HEK293 (cell line): ENCODE results near the gene LLGL1.
A peak's percentile ranks its signal among the peaks of the same experiment; 100 is the strongest.

Source experiments
- CTCF ChIA-PET: fragments of 350-600 bp; formaldehyde crosslinking; extraction: SDS; loops from one replicate; lab custom pipeline; 2021; ENCODE audit warnings: antibody characterized with exemption; lab: Yijun Ruan, JAX
- POLR2A ChIA-PET: fragments of 300-600 bp; formaldehyde crosslinking; extraction: SDS; loops from one replicate; lab custom pipeline; 2020; ENCODE audit warnings: antibody characterized with exemption, inconsistent platforms; lab: Yijun Ruan, JAX
- H3K27ac ChIP-seq: fragments of 200-500 bp; sonication (Bioruptor generic); 2 replicates; pipeline ENCODE4 v1.5.1; 2014; ENCODE audit warnings: low read depth, low read length, control low read depth, inconsistent platforms; ENCODE audit errors: extremely low read depth
- H3K36me3 ChIP-seq, 2 experiments: fragments of 200-500 bp in 1 of 2; sonication (Bioruptor generic) in 1 of 2; 1 replicate in 1 of 2; 2 replicates in 1 of 2; pipeline ENCODE4 v1.5.1; 2014 to 2017; ENCODE audit warnings: inconsistent platforms in 2 of 2, low read length in 2 of 2; ENCODE audit not compliant: control insufficient read depth in 2 of 2, insufficient read depth in 1 of 2
- H3K4me1 ChIP-seq: fragments of 200-500 bp; sonication (Bioruptor generic); 2 replicates; pipeline ENCODE4 v1.5.1; 2014; ENCODE audit warnings: mild to moderate bottlenecking, low read length, inconsistent platforms; ENCODE audit not compliant: control insufficient read depth, insufficient read depth
- H3K4me3 ChIP-seq: 2 replicates; pipeline ENCODE4 v1.5.1; 2011; ENCODE audit warnings: low read depth, mild to moderate bottlenecking, control low read depth, low read length, moderate library complexity
- H3K9me3 ChIP-seq: fragments of 200-500 bp; sonication (Bioruptor generic); 2 replicates; pipeline ENCODE4 v1.5.1; 2014; ENCODE audit warnings: low read depth, low read length, inconsistent platforms; ENCODE audit not compliant: control insufficient read depth, insufficient read depth
- EGR2 ChIP-seq: fragments of 450-650 bp; formaldehyde crosslinking; IDR thresholded peaks from 2 replicates; pipeline ENCODE4 v1.5.1; 2016; ENCODE audit warnings: low read depth, missing biosample characterization, missing genetic modification characterization
- GLI4 ChIP-seq: fragments of 450-650 bp; formaldehyde crosslinking; IDR thresholded peaks from 2 replicates; pipeline ENCODE4 v1.5.1; 2016; ENCODE audit warnings: missing biosample characterization, missing genetic modification characterization
- MEIS1 ChIP-seq: sonication (generic); formaldehyde crosslinking; IDR thresholded peaks from 2 replicates; pipeline ENCODE4 v1.8.1; 2022; ENCODE audit warnings: missing genetic modification reagents, mild to moderate bottlenecking, borderline replicate concordance
- MYNN ChIP-seq: fragments of 450-650 bp; formaldehyde crosslinking; IDR thresholded peaks from 2 replicates; pipeline ENCODE4 v1.5.1; 2016; ENCODE audit warnings: missing biosample characterization, missing genetic modification characterization, borderline replicate concordance
- PBX3 ChIP-seq: sonication (generic); formaldehyde crosslinking; IDR thresholded peaks from 2 replicates; pipeline ENCODE4 v1.8.1; 2022; ENCODE audit warnings: mild to moderate bottlenecking, moderate library complexity, missing genetic modification reagents
- PRDM4 ChIP-seq: fragments of 450-650 bp; formaldehyde crosslinking; IDR thresholded peaks from 2 replicates; pipeline ENCODE4 v1.5.1; 2017; ENCODE audit warnings: missing biosample characterization, missing genetic modification characterization
- ZFHX2 ChIP-seq: fragments of 450-650 bp; formaldehyde crosslinking; conservative IDR thresholded peaks from 2 replicates; pipeline ENCODE4 v1.5.1; 2016; ENCODE audit warnings: missing biosample characterization, missing genetic modification characterization
- ZFP3 ChIP-seq: fragments of 450-650 bp; formaldehyde crosslinking; IDR thresholded peaks from 2 replicates; pipeline ENCODE4 v1.5.1; 2016; ENCODE audit warnings: low read depth, missing biosample characterization, missing genetic modification characterization
- ZIC2 ChIP-seq: fragments of 450-650 bp; formaldehyde crosslinking; IDR thresholded peaks from 2 replicates; pipeline ENCODE4 v1.5.1; 2016; ENCODE audit warnings: missing biosample characterization, missing genetic modification characterization
- ZNF112 ChIP-seq: fragments of 450-650 bp; formaldehyde crosslinking; IDR thresholded peaks from 2 replicates; pipeline ENCODE4 v1.5.0; 2017; ENCODE audit warnings: missing biosample characterization, missing genetic modification characterization
- ZNF114 ChIP-seq: fragments of 450-650 bp; formaldehyde crosslinking; IDR thresholded peaks from 2 replicates; pipeline ENCODE4 v1.5.0; 2017; ENCODE audit warnings: missing biosample characterization, missing genetic modification characterization
- ZNF155 ChIP-seq: fragments of 450-650 bp; formaldehyde crosslinking; IDR thresholded peaks from 2 replicates; pipeline ENCODE4 v1.5.1; 2016; ENCODE audit warnings: missing biosample characterization, missing genetic modification characterization
- ZNF157 ChIP-seq: fragments of 450-650 bp; formaldehyde crosslinking; IDR thresholded peaks from 2 replicates; pipeline ENCODE4 v1.5.1; 2016; ENCODE audit warnings: missing biosample characterization, missing genetic modification characterization
- ZNF16 ChIP-seq: fragments of 450-650 bp; formaldehyde crosslinking; IDR thresholded peaks from 2 replicates; pipeline ENCODE4 v1.5.1; 2016; ENCODE audit warnings: low read depth, missing biosample characterization, missing genetic modification characterization
- ZNF175 ChIP-seq: fragments of 450-650 bp; formaldehyde crosslinking; IDR thresholded peaks from 2 replicates; pipeline ENCODE4 v1.5.1; 2016; ENCODE audit warnings: missing biosample characterization, missing genetic modification characterization
- ZNF214 ChIP-seq: fragments of 450-650 bp; formaldehyde crosslinking; IDR thresholded peaks from 2 replicates; pipeline ENCODE4 v1.5.1; 2017; ENCODE audit warnings: missing biosample characterization, mild to moderate bottlenecking, missing genetic modification characterization, borderline replicate concordance
- ZNF23 ChIP-seq: fragments of 450-650 bp; formaldehyde crosslinking; IDR thresholded peaks from 2 replicates; pipeline ENCODE4 v1.5.1; 2016; ENCODE audit warnings: missing biosample characterization, missing genetic modification characterization, borderline replicate concordance
- ZNF423 ChIP-seq: fragments of 450-650 bp; formaldehyde crosslinking; IDR thresholded peaks from 2 replicates; pipeline ENCODE4 v1.5.1; 2016; ENCODE audit warnings: missing biosample characterization, missing genetic modification characterization
- ZNF514 ChIP-seq: fragments of 450-650 bp; formaldehyde crosslinking; IDR thresholded peaks from 2 replicates; pipeline ENCODE4 v1.5.1; 2016; ENCODE audit warnings: missing biosample characterization, missing genetic modification characterization
- ZNF600 ChIP-seq: fragments of 450-650 bp; formaldehyde crosslinking; IDR thresholded peaks from 2 replicates; pipeline ENCODE4 v1.5.1; 2016; ENCODE audit warnings: missing biosample characterization, missing genetic modification characterization
- ZNF645 ChIP-seq: fragments of 450-650 bp; formaldehyde crosslinking; IDR thresholded peaks from 2 replicates; pipeline ENCODE4; 2016; ENCODE audit warnings: missing biosample characterization, missing genetic modification characterization
- ZNF704 ChIP-seq: fragments of 450-650 bp; formaldehyde crosslinking; IDR thresholded peaks from 2 replicates; pipeline ENCODE4 v1.5.1; 2016; ENCODE audit warnings: missing biosample characterization, missing genetic modification characterization
- ZNF707 ChIP-seq: fragments of 450-650 bp; formaldehyde crosslinking; IDR thresholded peaks from 2 replicates; pipeline ENCODE4 v1.5.1; 2016; ENCODE audit warnings: missing biosample characterization, missing genetic modification characterization
- ZSCAN18 ChIP-seq: fragments of 450-650 bp; formaldehyde crosslinking; IDR thresholded peaks from 2 replicates; pipeline ENCODE4 v1.5.1; 2016; ENCODE audit warnings: missing biosample characterization, missing genetic modification characterization

LLGL1 gene

GRCh38 chr17:18238299-18238698 lies 12.9 kb downstream of the LLGL1 start:
- CTCF ChIA-PET: no interaction called here
- Histone ChIP-seq H3K4me1 (no peaks in the 10 kb centered on the region), H3K9me3 (no peaks in the 10 kb centered on the region), H3K27ac (no peak overlapping the region), H3K4me3 (no peak overlapping the region), H3K36me3 (peaks cover 0 to 96% of the 10 kb centered on the region in 2 experiments; a peak in 2 of 3 replicates)
- TF ChIP-seq ZFP3 (tag by site-specific recombination): no peak
- TF ChIP-seq ZNF600 (tag by site-specific recombination): no peak
- no peak for TF ChIP-seq ZNF514
- no peak for TF ChIP-seq ZNF423 (tag by site-specific recombination)
- POLR2A ChIA-PET: no interaction called here

GRCh38 chr17:18240449-18240848 lies 15.0 kb downstream of the LLGL1 start:
- H3K36me3 ChIP-seq: peaks cover 6 to 90% of the 10 kb centered on the region in 2 experiments; a peak in 2 of 3 replicates
- ChIA-PET POLR2A (interaction anchor here (1.0 kb wide), 1 partner anchor 84 kb away, joined by 3 read pairs; no protein-coding TSS in a partner anchor), CTCF (no interaction called here)
- no peak for TF ChIP-seq ZNF707 (tag by site-specific recombination)
- peak; percentile 62 for TF ChIP-seq ZFHX2 (tag by site-specific recombination)
- no peak for TF ChIP-seq ZNF645 (tag by site-specific recombination)
- TF ChIP-seq ZNF157 (tag by site-specific recombination): no peak
- no peak for TF ChIP-seq ZNF175 (tag by site-specific recombination)
- peak; percentile 69 for TF ChIP-seq ZIC2 (tag by site-specific recombination)
- TF ChIP-seq ZNF114 (tag by site-specific recombination): no peak
- TF ChIP-seq ZNF155 (tag by site-specific recombination): no peak
- TF ChIP-seq ZSCAN18: no peak
- TF ChIP-seq EGR2 (tag by site-specific recombination): peak; percentile 76
- no peak for TF ChIP-seq PRDM4
- TF ChIP-seq ZNF112: no peak
- TF ChIP-seq MEIS1 (CRISPR knock-in tag): no peak
- TF ChIP-seq ZNF214 (tag by site-specific recombination): no peak
- no peak for TF ChIP-seq ZNF16 (tag by site-specific recombination)
- TF ChIP-seq ZNF423 (tag by site-specific recombination): no peak
- TF ChIP-seq ZFP3 (tag by site-specific recombination): no peak
- TF ChIP-seq ZNF704 (tag by site-specific recombination): no peak
- no peak for TF ChIP-seq PBX3 (CRISPR knock-in tag)
- no peak for TF ChIP-seq MYNN (tag by site-specific recombination)
- no peak for TF ChIP-seq GLI4 (tag by site-specific recombination)
- no peak for TF ChIP-seq ZNF23

More at GRCh38 chr17:18240449-18240848, 15.0 kb downstream of the LLGL1 start:
- H3K4me1 ChIP-seq: no peaks in the 10 kb centered on the region
- H3K4me3 ChIP-seq: no peak overlapping the region
- H3K9me3 ChIP-seq: no peaks in the 10 kb centered on the region
- H3K27ac ChIP-seq: no peak overlapping the region
